GM19328 (cell line): ENCODE results near the gene UBXN4.
"Not testable (repeated sequence)": the region's sequence is repeated elsewhere in the genome, so short reads cannot be mapped to it uniquely, and the experiment has no call there.

Experiments
- ATAC-seq: cut with Tn5 transposase; IDR thresholded peaks from one replicate; pipeline ENCODE4 v1.9.1; 2021; ENCODE audit warnings: mild to moderate bottlenecking, moderate library complexity; ENCODE audit not compliant: unreplicated experiment

UBXN4 gene

GRCh38 chr2:135741395-135742324, at the start of gene UBXN4:
Gene UBXN4 (plus strand): TSS chr2:135741855. CDS start chr2:135741930, 75 bp downstream.
- ATAC-seq: peak; percentile 93

GRCh38 chr2:135694711-135695110, 46.9 kb upstream of the UBXN4 start:
- ATAC-seq: no peak

- ATAC-seq: no peak
These were observed 42.8 kb upstream of the UBXN4 start for GRCh38 chr2:135698838-135699237.

- ATAC-seq: no peak
These were observed 40.2 kb upstream of the UBXN4 start for GRCh38 chr2:135701442-135701841.

GRCh38 chr2:135703300-135703699, 38.4 kb upstream of the UBXN4 start:
- ATAC-seq: no peak

- not testable (repeated sequence) for ATAC-seq
These were observed 37.6 kb upstream of the UBXN4 start for GRCh38 chr2:135704075-135704474.

GRCh38 chr2:135708159-135708558, 33.5 kb upstream of the UBXN4 start:
- no peak for ATAC-seq

GRCh38 chr2:135709992-135710391, 31.7 kb upstream of the UBXN4 start:
- ATAC-seq: no peak

GRCh38 chr2:135715086-135715485, 26.6 kb upstream of the UBXN4 start:
- not testable (repeated sequence) for ATAC-seq

GRCh38 chr2:135728064-135728743, 13.5 kb upstream of the UBXN4 start:
- ATAC-seq: no peak

- no peak for ATAC-seq
These were observed 9.1 kb upstream of the UBXN4 start for GRCh38 chr2:135732561-135732960.

GRCh38 chr2:135733045-135733444, 8.6 kb upstream of the UBXN4 start:
- no peak for ATAC-seq

GRCh38 chr2:135736546-135736945, 5.1 kb upstream of the UBXN4 start:
- no peak for ATAC-seq

- no peak for ATAC-seq
These were observed 1.4 kb upstream of the UBXN4 start for GRCh38 chr2:135740206-135740605.

- no peak for ATAC-seq
These were observed 636 bp upstream of the UBXN4 start for GRCh38 chr2:135741043-135741394.

- ATAC-seq: peak; percentile 13
These were observed 686 bp downstream of the UBXN4 start for GRCh38 chr2:135742325-135742757.

GRCh38 chr2:135743860-135744259, 2.2 kb downstream of the UBXN4 start:
- no peak for ATAC-seq

- no peak for ATAC-seq
These were observed 3.2 kb downstream of the UBXN4 start for GRCh38 chr2:135744760-135745314.

GRCh38 chr2:135745545-135745944, 3.9 kb downstream of the UBXN4 start:
- no peak for ATAC-seq

- no peak for ATAC-seq
These were observed 13.9 kb downstream of the UBXN4 start for GRCh38 chr2:135755573-135755972.

GRCh38 chr2:135756692-135757091, 15.0 kb downstream of the UBXN4 start:
- ATAC-seq: no peak

- ATAC-seq: no peak
These were observed 20.4 kb downstream of the UBXN4 start for GRCh38 chr2:135762022-135762421.
